SKM-1 (cell line): ENCODE measurements around the gene SFT2D3.
"Not testable (repeated sequence)": the region's sequence is repeated elsewhere in the genome, so short reads cannot be mapped to it uniquely, and the experiment has no call there.

Experiments
- DNase-seq: peaks from one replicate; lab custom pipeline; 2025; ENCODE audit not compliant: unreplicated experiment; lab: John Stamatoyannopoulos, UW

Gene SFT2D3

DNA sequence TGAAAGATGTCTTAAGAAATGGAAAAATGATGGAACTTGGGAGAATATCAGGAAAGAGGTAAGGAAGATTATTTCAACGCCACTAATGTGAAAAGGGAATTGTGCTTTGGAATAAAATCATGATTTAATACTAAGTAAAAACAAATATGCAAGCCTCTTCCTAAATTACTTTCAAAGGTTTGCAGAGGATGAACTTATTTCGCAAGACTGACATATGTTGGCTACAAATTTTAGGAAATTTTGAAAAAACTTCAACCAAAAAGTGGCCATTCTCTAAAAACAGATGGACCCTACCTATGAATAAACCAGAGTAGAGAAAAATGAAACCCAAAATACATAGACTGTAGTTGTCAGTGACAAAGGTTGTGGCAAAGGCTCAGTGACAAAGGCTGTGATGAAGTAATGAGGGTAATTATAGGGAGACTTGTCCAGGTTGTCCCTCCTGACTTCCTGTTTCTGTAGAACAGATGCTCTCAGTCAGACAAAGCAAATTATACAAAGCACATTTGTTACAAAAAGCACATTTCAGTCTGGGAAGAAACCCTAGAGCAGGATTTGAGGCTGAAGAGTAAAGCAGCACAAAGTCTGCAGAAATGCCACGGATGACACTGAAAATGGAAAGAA, 39.5 kb downstream of the SFT2D3 start:
- no peak for DNase-seq

DNA sequence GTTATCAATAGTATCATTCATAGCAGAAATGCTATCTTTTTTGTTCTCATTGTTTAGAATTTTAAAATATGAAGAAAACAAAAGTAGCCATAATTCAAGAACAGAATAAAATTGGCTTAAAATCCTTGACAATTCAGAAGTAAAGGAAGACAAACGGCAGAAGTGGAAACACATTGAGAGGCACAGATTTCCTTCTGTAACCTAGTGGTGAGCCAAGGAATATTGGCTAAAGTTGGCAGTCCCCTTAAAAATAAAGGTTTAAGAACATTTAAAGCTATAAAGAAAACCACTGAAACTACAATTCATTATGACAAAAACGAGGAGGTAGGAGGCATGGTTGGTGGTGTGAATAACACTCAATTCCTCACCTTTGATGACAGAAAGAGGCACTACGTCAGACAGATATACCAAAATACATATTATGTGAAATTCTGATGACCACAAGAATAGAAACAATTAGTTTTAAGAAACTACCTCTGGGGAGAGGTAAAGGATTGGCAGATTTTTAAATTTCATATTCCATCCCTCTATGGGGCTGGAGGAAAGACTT, 42.3 kb downstream of the SFT2D3 start:
- no peak for DNase-seq

DNA sequence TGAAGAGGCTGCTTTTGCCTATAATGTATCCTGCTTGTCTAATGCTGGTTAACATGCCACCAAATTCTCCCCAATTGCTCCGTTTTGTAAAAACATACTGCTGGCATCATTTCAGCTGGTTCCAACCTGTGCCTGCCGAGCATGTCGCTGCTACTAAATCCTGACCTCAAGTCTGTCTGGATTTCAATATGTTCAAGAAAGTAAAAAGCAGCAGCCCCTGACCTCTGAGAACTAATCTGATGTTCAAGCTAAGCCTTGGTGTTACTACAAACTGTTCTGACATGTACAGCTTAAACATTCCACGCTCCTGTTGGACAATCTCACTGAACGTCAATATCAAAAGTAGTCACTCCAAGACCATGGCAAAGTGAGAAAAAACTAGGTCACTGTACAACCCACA, 46.3 kb downstream of the SFT2D3 start:
- DNase-seq = no peak

DNA sequence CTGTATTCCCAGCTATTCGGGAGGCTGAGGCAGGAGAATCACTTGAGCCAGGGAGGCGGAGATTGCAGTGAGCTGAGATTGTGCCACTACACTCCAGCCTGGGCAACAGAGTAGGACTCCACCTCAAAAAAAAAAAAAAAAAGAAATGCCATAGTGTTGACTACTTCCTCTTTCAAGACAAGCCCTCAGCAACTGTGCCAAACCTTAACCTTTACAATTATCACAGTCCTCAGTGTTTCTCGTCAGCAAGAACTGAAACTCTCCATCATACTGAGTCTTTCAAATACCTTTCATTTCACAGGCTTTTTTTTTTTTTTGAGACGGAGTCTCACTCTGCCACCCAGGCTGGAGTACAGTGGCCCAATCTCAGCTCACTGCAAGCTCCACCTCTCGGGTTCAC, 48.2 kb downstream of the SFT2D3 start:
- not testable (repeated sequence) for DNase-seq

DNA sequence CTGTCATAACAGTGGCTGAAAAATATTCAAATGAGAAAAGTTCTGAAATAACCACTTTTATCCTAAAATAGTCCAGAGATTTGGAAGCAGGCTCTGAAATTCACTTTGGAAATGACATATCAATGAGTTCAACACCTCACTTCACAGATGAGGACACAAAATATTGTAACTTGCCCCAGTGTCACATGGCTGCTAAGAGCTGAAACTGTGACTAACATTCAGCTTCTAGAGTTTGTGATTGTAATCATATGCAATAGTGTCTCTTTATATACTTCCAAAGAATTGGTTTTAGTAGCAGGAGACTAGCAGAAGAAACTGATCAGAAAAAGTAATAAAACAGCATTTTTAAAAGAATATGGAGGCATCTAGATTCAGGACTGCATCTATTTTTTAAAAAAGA, 52.1 kb downstream of the SFT2D3 start:
- no peak for DNase-seq

DNA sequence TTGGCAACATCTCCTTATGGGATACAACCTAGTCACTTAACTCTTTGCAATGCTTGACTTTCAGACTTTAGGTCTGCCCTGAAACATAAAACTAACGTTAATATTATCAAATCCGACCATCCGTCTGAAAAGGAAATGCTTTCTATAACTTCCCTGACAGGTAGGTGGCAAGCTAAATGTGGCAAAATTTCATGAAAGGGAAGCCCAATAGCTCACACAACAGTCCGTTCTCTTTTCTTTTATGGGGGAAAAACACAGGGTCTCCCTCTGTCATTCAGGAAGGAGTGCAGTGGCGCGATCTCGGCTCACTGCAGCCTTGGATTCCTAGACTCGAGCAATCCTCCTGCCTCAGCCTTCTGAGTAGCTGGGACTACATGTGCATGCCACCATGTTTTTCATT, 52.9 kb downstream of the SFT2D3 start:
- no peak for DNase-seq
